Neural progenitor cell (in vitro differentiated cells): ENCODE measurements around the gene SCAMP2. TPM values are rescaled to one million over a fixed set of nuclear protein-coding genes. Genes with fewer than 3 reads are reported as not detected.
A peak's percentile ranks its signal among the peaks of the same experiment; 100 is the strongest.

Source experiments
- DNase-seq: peaks from one replicate; pipeline ENCODE4 v3.0.0-alpha.2; 2016; ENCODE audit warnings: low spot score
- H2AFZ ChIP-seq: fragments of 200-600 bp; sonication (generic); replicated peaks from 2 replicates; pipeline ENCODE4 v1.6.1; 2016; ENCODE audit warnings: antibody characterized with exemption
- H3F3A ChIP-seq: fragments of 200-600 bp; sonication (generic); 2 replicates; pipeline ENCODE4 v1.6.1; 2016; ENCODE audit warnings: antibody characterized with exemption, low read depth
- H3K27ac ChIP-seq: fragments of 200-600 bp; sonication (generic); 2 replicates; pipeline ENCODE4 v1.5.1; 2016; ENCODE audit warnings: mild to moderate bottlenecking
- H3K27me3 ChIP-seq: fragments of 200-600 bp; sonication (generic); 2 replicates; pipeline ENCODE4 v1.6.1; 2016; ENCODE audit warnings: mild to moderate bottlenecking, moderate library complexity
- H3K36me3 ChIP-seq: fragments of 200-600 bp; sonication (generic); 2 replicates; pipeline ENCODE4 v1.5.1; 2016
- H3K4me1 ChIP-seq: fragments of 200-600 bp; sonication (generic); 2 replicates; pipeline ENCODE4 v1.6.1; 2016; ENCODE audit warnings: mixed run types
- H3K4me2 ChIP-seq: fragments of 200-600 bp; sonication (generic); 2 replicates; pipeline ENCODE4 v1.6.1; 2016
- H3K4me3 ChIP-seq: fragments of 200-600 bp; sonication (generic); 2 replicates; pipeline ENCODE4 v1.5.1; 2016
- H3K79me2 ChIP-seq: fragments of 200-600 bp; sonication (generic); 2 replicates; pipeline ENCODE4 v1.6.1; 2016; ENCODE audit warnings: low read depth
- H3K9ac ChIP-seq: fragments of 200-600 bp; sonication (generic); 2 replicates; pipeline ENCODE4 v1.6.1; 2016
- H3K9me3 ChIP-seq: fragments of 200-600 bp; sonication (generic); 2 replicates; pipeline ENCODE4 v1.5.1; 2016; ENCODE audit warnings: low read depth
- H4K20me1 ChIP-seq: fragments of 200-600 bp; sonication (generic); 2 replicates; pipeline ENCODE4 v1.6.1; 2016; ENCODE audit warnings: low read depth
- H3K27ac Mint-ChIP-seq: 3 replicates; pipeline ENCODE4 v1.8.0; 2021; ENCODE audit warnings: mixed read lengths
- H3K27me3 Mint-ChIP-seq: 2 replicates; pipeline ENCODE4 v1.8.0; 2022; ENCODE audit warnings: low read depth, mild to moderate bottlenecking, inconsistent platforms, moderate library complexity, mixed read lengths; ENCODE audit not compliant: insufficient read depth
- H3K36me3 Mint-ChIP-seq: 3 replicates; pipeline ENCODE4 v1.8.0; 2021; ENCODE audit warnings: mixed read lengths
- H3K4me1 Mint-ChIP-seq: 3 replicates; pipeline ENCODE4 v1.8.0; 2021; ENCODE audit warnings: mixed read lengths
- H3K4me3 Mint-ChIP-seq: 3 replicates; pipeline ENCODE4 v1.8.0; 2021; ENCODE audit warnings: mild to moderate bottlenecking, moderate library complexity, mixed read lengths
- H3K9me3 Mint-ChIP-seq: 3 replicates; pipeline ENCODE4 v1.8.0; 2020; ENCODE audit warnings: mixed read lengths
- CTCF ChIP-seq: fragments of 200-600 bp; sonication (generic); IDR thresholded peaks from 2 replicates; pipeline ENCODE4 v1.5.1; 2017; ENCODE audit warnings: antibody characterized with exemption, mild to moderate bottlenecking
- EZH2 ChIP-seq: fragments of 200-600 bp; sonication (generic); IDR thresholded peaks from 2 replicates; pipeline ENCODE4 v1.6.1; 2017; ENCODE audit warnings: antibody characterized with exemption, mild to moderate bottlenecking, moderate library complexity
- EZH2phosphoT487 ChIP-seq: fragments of 200-600 bp; sonication (generic); IDR thresholded peaks from 2 replicates; pipeline ENCODE4 v1.6.1; 2017; ENCODE audit warnings: antibody characterized with exemption
- total RNA-seq: library from RNA; depleted of rRNA; stranded (reverse); fragments of >200 nt; gene quantifications from 2 replicates; pipeline ENCODE4 v1.2.3, GENCODE V29; 2015; ENCODE audit warnings: low replicate concordance

SCAMP2 gene
- total RNA-seq, 1 donor from 2014 or later, result 19.4 TPM

DNA sequence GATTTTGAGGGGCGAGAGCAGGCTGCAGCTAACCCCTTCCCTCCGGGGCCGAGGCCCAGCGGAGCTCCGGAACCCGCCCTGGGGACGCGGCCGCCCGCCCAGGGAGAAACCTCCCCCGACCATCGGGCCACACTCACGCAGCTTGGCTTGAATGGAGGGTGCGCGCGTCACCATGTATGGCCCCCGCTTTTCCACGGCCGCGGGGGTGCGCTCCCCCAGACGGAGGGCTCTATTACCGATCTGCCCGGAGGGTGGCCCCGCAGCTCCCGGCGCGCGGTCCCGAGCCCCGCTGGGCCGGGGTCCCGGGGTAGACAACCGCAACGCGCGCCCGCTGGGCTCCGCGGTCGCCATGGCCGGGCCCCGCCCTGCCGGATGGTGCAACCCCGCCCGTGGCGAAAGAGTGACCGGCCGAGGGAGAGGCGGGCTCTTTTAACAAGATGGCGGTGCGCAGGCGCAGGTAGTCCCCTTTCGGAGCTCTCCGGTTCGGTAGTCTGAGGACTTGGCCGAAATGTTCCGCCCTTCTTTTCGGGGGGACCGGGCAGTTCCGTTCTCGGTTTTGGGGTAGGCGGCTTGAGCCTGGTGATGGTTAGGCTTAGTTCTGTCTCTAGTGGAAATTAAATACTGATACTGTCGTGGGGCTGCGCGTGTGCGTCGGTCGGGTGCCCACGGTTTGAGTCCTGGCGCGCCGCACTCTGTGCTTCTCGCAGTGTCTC, 33.4 kb upstream of the SCAMP2 start, which contains the start of gene FAM219B:
FAM219B (minus strand) TSS at position 402 of the 713 bp plus-strand sequence; CDS start at position 351, 51 bp downstream.
- H3K36me3 Mint-ChIP-seq, result peaks cover 40% of the 10 kb centered on the region
- peak within 1 kb of the TSS; percentile 90 for H3K4me2 ChIP-seq
- no peaks in the 10 kb centered on the region for H3K36me3 ChIP-seq
- H3K9me3 Mint-ChIP-seq, result no peaks in the 10 kb centered on the region
- no peaks in the 10 kb centered on the region for H3K27me3 ChIP-seq
- TF ChIP-seq EZH2phosphoT487, result no peak
- TF ChIP-seq CTCF, result no peak
- TF ChIP-seq EZH2, result no peak
- peaks cover 44% of the 10 kb centered on the region for H3F3A ChIP-seq
- no peaks in the 10 kb centered on the region for H4K20me1 ChIP-seq
- peak within 1 kb of the TSS; percentile 81 for H3K27ac ChIP-seq
- H3K4me1 ChIP-seq, result peaks cover 9% of the 10 kb centered on the region
- H3K4me3 Mint-ChIP-seq, result peak within 1 kb of the TSS; percentile 95
- no peaks in the 10 kb centered on the region for H3K9me3 ChIP-seq
- peak within 1 kb of the TSS; percentile 93 for H3K27ac Mint-ChIP-seq
- peak; percentile 97 for DNase-seq
- H3K4me3 ChIP-seq, result peak within 1 kb of the TSS; percentile 98
- peak within 1 kb of the TSS; percentile 97 for H2AFZ ChIP-seq
- peaks cover 20% of the 10 kb centered on the region for H3K79me2 ChIP-seq
- H3K4me1 Mint-ChIP-seq, result peaks cover 23% of the 10 kb centered on the region
- H3K27me3 Mint-ChIP-seq, result no peaks in the 10 kb centered on the region
- H3K9ac ChIP-seq, result peak within 1 kb of the TSS; percentile 73

DNA sequence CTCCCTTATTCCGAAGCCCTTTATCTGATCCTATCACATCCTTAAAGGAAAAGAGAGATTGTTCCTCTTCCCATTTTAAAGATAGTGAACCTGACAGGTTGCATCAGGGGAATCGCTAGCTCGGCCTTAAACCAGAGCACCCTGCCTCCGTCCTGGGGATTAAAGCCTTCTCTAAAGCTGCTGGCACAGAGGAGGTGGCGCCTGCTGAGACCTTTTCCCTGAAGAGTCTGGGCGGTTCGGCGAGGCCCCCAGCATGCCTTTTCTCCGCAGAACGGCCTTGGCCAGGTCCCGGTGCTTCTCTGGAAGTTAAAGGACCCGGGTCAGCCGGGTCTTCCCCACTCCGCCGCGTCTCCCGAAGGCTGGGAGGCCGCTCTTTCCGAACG, 32.9 kb upstream of the SCAMP2 start:
- Histone ChIP-seq H3K79me2 (peaks cover 23% of the 10 kb centered on the region), H3K27ac (peak overlapping the region; percentile 81), H3K27me3 (no peaks in the 10 kb centered on the region), H3F3A (peaks cover 44% of the 10 kb centered on the region), H3K4me2 (peak overlapping the region; percentile 90), H2AFZ (peak overlapping the region; percentile 97), H3K4me1 (peaks cover 9% of the 10 kb centered on the region), H3K4me3 (peak overlapping the region; percentile 98), H3K36me3 (peaks cover 3% of the 10 kb centered on the region), H4K20me1 (no peaks in the 10 kb centered on the region), H3K9me3 (no peaks in the 10 kb centered on the region), H3K9ac (peak overlapping the region; percentile 73)
- no peaks in the 10 kb centered on the region for H3K27me3 Mint-ChIP-seq
- peak; percentile 70 for DNase-seq
- peak overlapping the region; percentile 81 for H3K27ac Mint-ChIP-seq
- H3K4me3 Mint-ChIP-seq, result peak overlapping the region; percentile 95
- TF ChIP-seq CTCF (no peak), EZH2 (no peak), EZH2phosphoT487 (no peak)
- no peaks in the 10 kb centered on the region for H3K9me3 Mint-ChIP-seq
- H3K36me3 Mint-ChIP-seq, result peaks cover 36% of the 10 kb centered on the region
- H3K4me1 Mint-ChIP-seq, result peaks cover 23% of the 10 kb centered on the region

- peaks cover 11% of the 10 kb centered on the region for H3K36me3 ChIP-seq
- no peak overlapping the region for H3K4me3 ChIP-seq
- TF ChIP-seq CTCF (no peak), EZH2 (no peak), EZH2phosphoT487 (no peak)
- Mint-ChIP-seq H3K27me3 (peaks cover 4% of the 10 kb centered on the region), H3K36me3 (peaks cover 42% of the 10 kb centered on the region), H3K4me1 (peaks cover 23% of the 10 kb centered on the region), H3K4me3 (peak overlapping the region; percentile 95), H3K27ac (no peak overlapping the region), H3K9me3 (no peaks in the 10 kb centered on the region)
- no peak for DNase-seq
- no peak overlapping the region for H3K9ac ChIP-seq
- H4K20me1 ChIP-seq, result no peaks in the 10 kb centered on the region
- peaks cover 44% of the 10 kb centered on the region for H3F3A ChIP-seq
- peaks cover 28% of the 10 kb centered on the region for H3K79me2 ChIP-seq
- H3K27me3 ChIP-seq, result no peaks in the 10 kb centered on the region
- no peaks in the 10 kb centered on the region for H3K9me3 ChIP-seq
- no peak overlapping the region for H2AFZ ChIP-seq
- peaks cover 9% of the 10 kb centered on the region for H3K4me1 ChIP-seq
- no peak overlapping the region for H3K4me2 ChIP-seq
- H3K27ac ChIP-seq, result no peak overlapping the region
Observed at GRCh38 chr15:74904190-74904805, 31.1 kb upstream of the SCAMP2 start.
